ENCODE measurements around the gene POC1B.

The POC1B gene

GRCh38 chr12:89539426-89540223 lies 13.8 kb upstream of the POC1B start:
- no peak for DNase-seq

GRCh38 chr12:89538897-89539296 lies 13.1 kb upstream of the POC1B start:
- no peak for DNase-seq

GRCh38 chr12:89537389-89537788 lies 11.5 kb upstream of the POC1B start:
- no peak for DNase-seq

- DNase-seq, result no peak
Observed at GRCh38 chr12:89529738-89530137, 3.9 kb upstream of the POC1B start.

- no peak for DNase-seq
Observed at GRCh38 chr12:89528434-89528833, 2.6 kb upstream of the POC1B start.

- DNase-seq, result peak; percentile 80
Observed at GRCh38 chr12:89525305-89525823, 483 bp downstream of the POC1B start.

GRCh38 chr12:89524541-89525304 lies 1.1 kb downstream of the POC1B start, which contains the start of gene GALNT4:
TSS of gene GALNT4 (minus strand) at chr12:89524796. CDS start at chr12:89524549, 247 bp downstream.
- peak; percentile 92 for DNase-seq

GRCh38 chr12:89523843-89524540 lies 1.9 kb downstream of the POC1B start:
- DNase-seq, result no peak

- DNase-seq, result no peak
Observed at GRCh38 chr12:89523393-89523792, 2.5 kb downstream of the POC1B start.

- DNase-seq, result no peak
Observed at GRCh38 chr12:89521364-89522223, 4.3 kb downstream of the POC1B start.

GRCh38 chr12:89517720-89518119 lies 8.1 kb downstream of the POC1B start:
- DNase-seq, result no peak

GRCh38 chr12:89516633-89517032 lies 9.2 kb downstream of the POC1B start:
- no peak for DNase-seq

GRCh38 chr12:89514751-89515150 lies 11.1 kb downstream of the POC1B start:
- no peak for DNase-seq

- no peak for DNase-seq
Observed at GRCh38 chr12:89513544-89513943, 12.3 kb downstream of the POC1B start.

- DNase-seq, result no peak
Observed at GRCh38 chr12:89507015-89507824, 18.6 kb downstream of the POC1B start.

GRCh38 chr12:89506050-89506449 lies 19.8 kb downstream of the POC1B start:
- DNase-seq, result no peak

GRCh38 chr12:89504560-89505346 lies 21.1 kb downstream of the POC1B start:
- DNase-seq, result no peak

- DNase-seq, result no peak
Observed at GRCh38 chr12:89501793-89502192, 24.1 kb downstream of the POC1B start.

GRCh38 chr12:89499857-89500256 lies 26.0 kb downstream of the POC1B start:
- DNase-seq, result no peak

GRCh38 chr12:89497467-89497866 lies 28.4 kb downstream of the POC1B start:
- DNase-seq, result no peak
